ENCODE results near the gene CUL3.

The CUL3 gene

DNA sequence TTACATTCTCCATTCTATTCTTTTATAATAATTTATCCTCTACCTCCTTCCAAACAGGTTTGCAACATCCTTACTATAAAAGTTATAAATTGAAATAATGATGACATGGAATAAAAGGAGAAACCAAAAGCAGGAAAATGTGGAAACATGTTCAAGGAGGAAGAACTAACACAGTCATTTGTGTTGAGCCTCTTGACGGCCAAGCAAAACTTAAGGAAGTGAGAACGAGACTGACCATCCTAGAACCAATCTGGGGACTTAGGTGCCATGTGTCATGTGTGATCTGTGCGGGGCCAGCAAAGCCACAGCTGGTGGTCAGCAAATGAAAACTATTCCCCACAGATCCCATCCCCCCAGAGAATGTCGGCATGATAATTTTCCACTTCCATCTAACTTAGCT, 157.7 kb downstream of the CUL3 start:
- Histone ChIP-seq H3K4me1 (ENCODE audit: control insufficient read depth, insufficient read depth, low read length) (no peaks in the 10 kb centered on the region), H3K4me3 (ENCODE audit: low read length in 2 of 2) (no peak overlapping the region), H3K36me3 (ENCODE audit: control insufficient read depth in 2 of 2, insufficient read depth in 2 of 2, low read length in 2 of 2) (no peaks in the 10 kb centered on the region), H3K9me3 (ENCODE audit: control insufficient read depth in 2 of 2, low read length in 2 of 2) (no peaks in the 10 kb centered on the region), H3K27ac (ENCODE audit: low read length) (no peak overlapping the region), H3K27me3 (ENCODE audit: control insufficient read depth in 1 of 2, insufficient read depth in 2 of 2, low read length in 2 of 2) (no peaks in the 10 kb centered on the region), H3K9ac (ENCODE audit: low read length in 2 of 2) (no peak overlapping the region)

DNA sequence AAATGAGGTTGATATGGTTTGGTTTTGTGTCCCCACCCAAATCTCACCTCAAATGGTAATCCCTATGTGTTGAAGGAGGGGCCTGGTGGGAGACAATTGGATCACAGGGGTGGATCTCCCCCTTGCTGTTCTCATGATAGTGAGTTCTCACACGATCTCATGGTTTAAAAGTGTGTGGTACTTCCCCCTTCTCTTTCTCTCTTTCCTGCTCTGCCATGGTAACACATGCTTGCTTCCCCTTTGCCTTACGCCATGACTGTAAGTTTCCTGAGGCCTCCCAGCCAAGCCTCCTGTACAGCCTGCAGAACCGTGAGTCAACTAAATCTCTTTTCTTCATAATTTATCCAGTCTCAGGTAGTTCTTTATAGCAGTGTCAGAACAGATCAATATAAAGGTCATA, 158.5 kb downstream of the CUL3 start:
- Histone ChIP-seq H3K9me3 (ENCODE audit: control insufficient read depth in 2 of 2, low read length in 2 of 2) (no peaks in the 10 kb centered on the region), H3K9ac (ENCODE audit: low read length in 2 of 2) (no peak overlapping the region), H3K27me3 (ENCODE audit: control insufficient read depth in 1 of 2, insufficient read depth in 2 of 2, low read length in 2 of 2) (no peaks in the 10 kb centered on the region), H3K4me1 (ENCODE audit: control insufficient read depth, insufficient read depth, low read length) (no peaks in the 10 kb centered on the region), H3K4me3 (ENCODE audit: low read length in 2 of 2) (no peak overlapping the region), H3K27ac (ENCODE audit: low read length) (no peak overlapping the region), H3K36me3 (ENCODE audit: control insufficient read depth in 2 of 2, insufficient read depth in 2 of 2, low read length in 2 of 2) (no peaks in the 10 kb centered on the region)

GRCh38 chr2:224421065-224421464, 164.1 kb downstream of the CUL3 start:
- H3K36me3 ChIP-seq (ENCODE audit: control insufficient read depth in 2 of 2, insufficient read depth in 2 of 2, low read length in 2 of 2), result no peaks in the 10 kb centered on the region
- H3K27ac ChIP-seq (ENCODE audit: low read length), result no peak overlapping the region
- no peaks in the 10 kb centered on the region for H3K4me1 ChIP-seq (ENCODE audit: control insufficient read depth, insufficient read depth, low read length)
- H3K27me3 ChIP-seq (ENCODE audit: control insufficient read depth in 1 of 2, insufficient read depth in 2 of 2, low read length in 2 of 2), result no peaks in the 10 kb centered on the region
- no peaks in the 10 kb centered on the region for H3K9me3 ChIP-seq (ENCODE audit: control insufficient read depth in 2 of 2, low read length in 2 of 2)
- H3K4me3 ChIP-seq (ENCODE audit: low read length in 2 of 2), result no peak overlapping the region
- no peak overlapping the region for H3K9ac ChIP-seq (ENCODE audit: low read length in 2 of 2)
